ENCODE measurements around the gene ISG20L2.

The ISG20L2 gene

GRCh38 chr1:156747742-156748669 lies 19.4 kb upstream of the ISG20L2 start:
- H3K4me1 ChIP-seq (ENCODE audit: control insufficient read depth, low read length): peaks cover 52% of the 10 kb centered on the region
- peaks cover 74% of the 10 kb centered on the region for H3K36me3 ChIP-seq (ENCODE audit: control insufficient read depth, low read length)

GRCh38 chr1:156746728-156747631 lies 18.4 kb upstream of the ISG20L2 start:
- TF ChIP-seq, protein P1, sequence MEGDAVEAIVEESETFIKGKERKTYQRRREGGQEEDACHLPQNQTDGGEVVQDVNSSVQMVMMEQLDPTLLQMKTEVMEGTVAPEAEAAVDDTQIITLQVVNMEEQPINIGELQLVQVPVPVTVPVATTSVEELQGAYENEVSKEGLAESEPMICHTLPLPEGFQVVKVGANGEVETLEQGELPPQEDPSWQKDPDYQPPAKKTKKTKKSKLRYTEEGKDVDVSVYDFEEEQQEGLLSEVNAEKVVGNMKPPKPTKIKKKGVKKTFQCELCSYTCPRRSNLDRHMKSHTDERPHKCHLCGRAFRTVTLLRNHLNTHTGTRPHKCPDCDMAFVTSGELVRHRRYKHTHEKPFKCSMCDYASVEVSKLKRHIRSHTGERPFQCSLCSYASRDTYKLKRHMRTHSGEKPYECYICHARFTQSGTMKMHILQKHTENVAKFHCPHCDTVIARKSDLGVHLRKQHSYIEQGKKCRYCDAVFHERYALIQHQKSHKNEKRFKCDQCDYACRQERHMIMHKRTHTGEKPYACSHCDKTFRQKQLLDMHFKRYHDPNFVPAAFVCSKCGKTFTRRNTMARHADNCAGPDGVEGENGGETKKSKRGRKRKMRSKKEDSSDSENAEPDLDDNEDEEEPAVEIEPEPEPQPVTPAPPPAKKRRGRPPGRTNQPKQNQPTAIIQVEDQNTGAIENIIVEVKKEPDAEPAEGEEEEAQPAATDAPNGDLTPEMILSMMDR (IDR thresholded peaks at IDR 0.05; ENCODE audit: low read depth, low read length, poor library complexity, severe bottlenecking): peak; percentile 67
- TF ChIP-seq EZH2phosphoT487 (IDR thresholded peaks at IDR 0.05; ENCODE audit: borderline replicate concordance, low read length): no peak
- Histone ChIP-seq H3K9me2 (replicated peaks; ENCODE audit: control insufficient read depth, low read length) (no peaks in the 10 kb centered on the region), H3F3A (ENCODE audit: control insufficient read depth, insufficient read depth) (peaks cover 24% of the 10 kb centered on the region), H3K4me1 (ENCODE audit: control insufficient read depth, low read length) (peaks cover 49% of the 10 kb centered on the region), H3K27me3 (ENCODE audit: control insufficient read depth, low read length) (no peaks in the 10 kb centered on the region), H3K79me2 (ENCODE audit: control insufficient read depth, low read length) (peaks cover 72% of the 10 kb centered on the region), H3K4me2 (ENCODE audit: low read length) (peak overlapping the region; percentile 88), H3K27ac (ENCODE audit: low read depth, low read length) (peak overlapping the region; percentile 79), H3K36me3 (ENCODE audit: control insufficient read depth, low read length) (peaks cover 81% of the 10 kb centered on the region), H3K9me3 (ENCODE audit: control insufficient read depth, insufficient read depth, low read length) (no peaks in the 10 kb centered on the region), H3K4me3 (ENCODE audit: low read length) (peak overlapping the region; percentile 97), H4K20me1 (ENCODE audit: control insufficient read depth, insufficient read depth, low read depth, low read length) (peaks cover 20% of the 10 kb centered on the region; the same call in 1 of the 2 replicates)

More at GRCh38 chr1:156747742-156748669, 19.4 kb upstream of the ISG20L2 start:
- Histone ChIP-seq H3K4me2 (ENCODE audit: low read length) (peak overlapping the region; percentile 88), H3K27ac (ENCODE audit: low read depth, low read length) (peak overlapping the region; percentile 79), H3F3A (ENCODE audit: control insufficient read depth, insufficient read depth) (peaks cover 14% of the 10 kb centered on the region), H3K27me3 (ENCODE audit: control insufficient read depth, low read length) (no peaks in the 10 kb centered on the region), H3K9me3 (ENCODE audit: control insufficient read depth, insufficient read depth, low read length) (no peaks in the 10 kb centered on the region), H4K20me1 (ENCODE audit: control insufficient read depth, insufficient read depth, low read depth, low read length) (peaks cover 20% of the 10 kb centered on the region; the same call in 1 of the 2 replicates), H3K9me2 (replicated peaks; ENCODE audit: control insufficient read depth, low read length) (no peaks in the 10 kb centered on the region), H3K4me3 (ENCODE audit: low read length) (peak overlapping the region; percentile 97), H3K79me2 (ENCODE audit: control insufficient read depth, low read length) (peaks cover 82% of the 10 kb centered on the region)
- TF ChIP-seq, protein P1 (IDR thresholded peaks at IDR 0.05; ENCODE audit: low read depth, low read length, poor library complexity, severe bottlenecking): peak; percentile 25
- no peak for TF ChIP-seq EZH2phosphoT487 (IDR thresholded peaks at IDR 0.05; ENCODE audit: borderline replicate concordance, low read length)

- H3K36me3 ChIP-seq (ENCODE audit: control insufficient read depth, low read length): peaks cover 86% of the 10 kb centered on the region
- H3K4me3 ChIP-seq (ENCODE audit: low read length): no peak overlapping the region
- H3K79me2 ChIP-seq (ENCODE audit: control insufficient read depth, low read length): peaks cover 68% of the 10 kb centered on the region
- no peak overlapping the region; the same call in 1 of the 2 replicates for H3K27ac ChIP-seq (ENCODE audit: low read depth, low read length)
- H3F3A ChIP-seq (ENCODE audit: control insufficient read depth, insufficient read depth): peaks cover 30% of the 10 kb centered on the region
- TF ChIP-seq, protein P1 (IDR thresholded peaks at IDR 0.05; ENCODE audit: low read depth, low read length, poor library complexity, severe bottlenecking): no peak
- no peak for TF ChIP-seq EZH2phosphoT487 (IDR thresholded peaks at IDR 0.05; ENCODE audit: borderline replicate concordance, low read length)
- H4K20me1 ChIP-seq (ENCODE audit: control insufficient read depth, insufficient read depth, low read depth, low read length): peaks cover 20% of the 10 kb centered on the region; the same call in 1 of the 2 replicates
- H3K9me3 ChIP-seq (ENCODE audit: control insufficient read depth, insufficient read depth, low read length): no peaks in the 10 kb centered on the region
- H3K4me2 ChIP-seq (ENCODE audit: low read length): peak overlapping the region; percentile 62
- H3K9me2 ChIP-seq (replicated peaks; ENCODE audit: control insufficient read depth, low read length): no peaks in the 10 kb centered on the region
- no peaks in the 10 kb centered on the region for H3K27me3 ChIP-seq (ENCODE audit: control insufficient read depth, low read length)
- H3K4me1 ChIP-seq (ENCODE audit: control insufficient read depth, low read length): peaks cover 55% of the 10 kb centered on the region
Measured at GRCh38 chr1:156746406-156746727, 17.8 kb upstream of the ISG20L2 start.
